Erythroblast (primary cell): ENCODE measurements around the gene RASAL3.

Experiments
- GATA1 ChIP-seq: IDR thresholded peaks from 2 replicates; pipeline ENCODE4 v1.6.1; 2011; ENCODE audit warnings: low read depth, mild to moderate bottlenecking, control low read depth, low read length, moderate library complexity
- POLR2A ChIP-seq: IDR thresholded peaks from 2 replicates; pipeline ENCODE4 v1.6.1; 2011; ENCODE audit warnings: mild to moderate bottlenecking, low read length

DNA sequence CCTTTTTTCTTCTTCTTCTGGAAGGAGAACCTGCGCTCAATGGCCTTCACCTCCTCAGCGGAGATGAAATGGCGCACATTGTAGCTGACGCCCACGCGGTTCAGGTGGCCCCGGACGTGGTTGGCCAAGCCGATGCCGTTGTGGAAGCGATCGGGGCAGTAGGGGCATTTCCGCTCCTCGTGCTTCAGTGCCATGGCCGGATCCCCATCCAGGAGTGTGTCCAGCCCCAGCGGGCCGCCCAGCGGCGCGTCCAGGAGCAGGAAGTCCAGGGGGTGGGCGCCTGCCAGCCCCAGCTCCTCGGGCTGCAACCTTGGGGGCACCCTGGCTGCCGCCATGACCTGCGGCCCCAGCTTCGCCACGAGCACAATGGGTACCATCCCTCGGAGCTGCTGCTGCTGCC lies 25.8 kb downstream of the RASAL3 start:
- TF ChIP-seq POLR2A (no peak), GATA1 (no peak)
